Purkinje cell (primary cell): Measurements from ENCODE around the gene MZT2B. TPM values are rescaled to one million over a fixed set of nuclear protein-coding genes. Genes with fewer than 3 reads are reported as not detected.

Experiments used
- polyA plus RNA-seq: library from polyadenylated mRNA; unstranded; fragments of >200 nt; fragmentation: Nextera tagmentation; gene quantifications from 2 replicates; pipeline ENCODE4 v1.2.1, GENCODE V29; 2014

The MZT2B gene
- polyA plus RNA-seq = 11.4 and 16.2 TPM in 2 replicates

GRCh38 chr2:130181880-130182682, at the start of gene MZT2B:
TSS of gene MZT2B (plus strand) at chr2:130182262. CDS start at chr2:130182283, 21 bp downstream.

GRCh38 chr2:130145006-130145414, 37.1 kb upstream of the MZT2B start, which contains the start of gene CCDC74B:
TSS of gene CCDC74B (minus strand) at chr2:130145112. CDS start at chr2:130144996, 116 bp downstream.

GRCh38 chr2:130181325-130181879, 660 bp upstream of the MZT2B start, which contains the start of gene SMPD4:
TSS of gene SMPD4 (minus strand) at chr2:130181602. CDS start at chr2:130176592, 5,010 bp downstream.

GRCh38 chr2:130198343-130198742, 16.3 kb downstream of the MZT2B start, which contains the start of gene TUBA3E:
TSS of gene TUBA3E (minus strand) at chr2:130198439. CDS start at chr2:130198360, 79 bp downstream.

Other genes with a start within 250 kb of the MZT2B start
- 2.8 TPM in 1 of 2 replicates, not detected in the other for gene RAB6C, start 202.6 kb upstream of the MZT2B start, polyA plus RNA-seq
- not detected in 2 replicates for gene POTEF, start 53.0 kb upstream of the MZT2B start, polyA plus RNA-seq
- gene CCDC74B, start 37.1 kb upstream of the MZT2B start, polyA plus RNA-seq = 0.92 TPM in 1 of 2 replicates, not detected in the other
- 3.1 and 3.2 TPM in 2 replicates for gene SMPD4, start 660 bp upstream of the MZT2B start, polyA plus RNA-seq
- 0.20 TPM in 1 of 2 replicates, not detected in the other for gene TUBA3E, start 16.2 kb downstream of the MZT2B start, polyA plus RNA-seq
- 26.8 and 62.4 TPM in 2 replicates for gene IMP4, start 160.6 kb downstream of the MZT2B start, polyA plus RNA-seq
- gene PTPN18, start 173.8 kb downstream of the MZT2B start, polyA plus RNA-seq = 3.3 and 4.4 TPM in 2 replicates